ENCODE measurements around the gene BRD3OS. TPM values are rescaled to one million over a fixed set of nuclear protein-coding genes. Genes with fewer than 3 reads are reported as not detected.
A peak's percentile ranks its signal among the peaks of the same experiment; 100 is the strongest.

The BRD3OS gene
- total and polyA plus RNA-seq, 2 of the 13 experiments (the other 11 are each of a cell fraction or from before 2014, with no cell fraction given), result 4.9 to 5.7 TPM

- TF ChIP-seq IRF9 (CRISPR knock-in tag; IDR thresholded peaks at IDR 0.05; ENCODE audit: borderline replicate concordance), result no peak
- TF ChIP-seq ZNF841 (CRISPR knock-in tag; IDR thresholded peaks at IDR 0.05; ENCODE audit: borderline replicate concordance), result no peak
- no peak for TF ChIP-seq ISL2 (CRISPR knock-in tag; IDR thresholded peaks at IDR 0.05)
- TF ChIP-seq, protein P1, sequence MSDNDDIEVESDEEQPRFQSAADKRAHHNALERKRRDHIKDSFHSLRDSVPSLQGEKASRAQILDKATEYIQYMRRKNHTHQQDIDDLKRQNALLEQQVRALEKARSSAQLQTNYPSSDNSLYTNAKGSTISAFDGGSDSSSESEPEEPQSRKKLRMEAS (IDR thresholded peaks at IDR 0.05), result peak; percentile 77; the same call in 1 of the 2 replicates
- TF ChIP-seq CHD2 (IDR thresholded peaks at IDR 0.05; ENCODE audit: low read depth, low read length), result no peak
- no peak for TF ChIP-seq HOXA3 (CRISPR knock-in tag; IDR thresholded peaks at IDR 0.05)
- TF ChIP-seq TBX3 (IDR thresholded peaks at IDR 0.05; ENCODE audit: borderline replicate concordance), result no peak
- no peak for TF ChIP-seq RXRB (CRISPR knock-in tag; IDR thresholded peaks at IDR 0.05; ENCODE audit: borderline replicate concordance)
- no peak for TF ChIP-seq ZNF546 (CRISPR knock-in tag; conservative IDR thresholded peaks at IDR 0.05)
- TF ChIP-seq ATF6 (CRISPR knock-in tag; conservative IDR thresholded peaks at IDR 0.05), result no peak
- peak; percentile 13; the same call in 1 of the 2 replicates for TF ChIP-seq ZNF891 (CRISPR knock-in tag; IDR thresholded peaks at IDR 0.05)
- no peak for TF ChIP-seq CEBPZ (IDR thresholded peaks at IDR 0.05; ENCODE audit: low read length)
- TF ChIP-seq, protein P2, sequence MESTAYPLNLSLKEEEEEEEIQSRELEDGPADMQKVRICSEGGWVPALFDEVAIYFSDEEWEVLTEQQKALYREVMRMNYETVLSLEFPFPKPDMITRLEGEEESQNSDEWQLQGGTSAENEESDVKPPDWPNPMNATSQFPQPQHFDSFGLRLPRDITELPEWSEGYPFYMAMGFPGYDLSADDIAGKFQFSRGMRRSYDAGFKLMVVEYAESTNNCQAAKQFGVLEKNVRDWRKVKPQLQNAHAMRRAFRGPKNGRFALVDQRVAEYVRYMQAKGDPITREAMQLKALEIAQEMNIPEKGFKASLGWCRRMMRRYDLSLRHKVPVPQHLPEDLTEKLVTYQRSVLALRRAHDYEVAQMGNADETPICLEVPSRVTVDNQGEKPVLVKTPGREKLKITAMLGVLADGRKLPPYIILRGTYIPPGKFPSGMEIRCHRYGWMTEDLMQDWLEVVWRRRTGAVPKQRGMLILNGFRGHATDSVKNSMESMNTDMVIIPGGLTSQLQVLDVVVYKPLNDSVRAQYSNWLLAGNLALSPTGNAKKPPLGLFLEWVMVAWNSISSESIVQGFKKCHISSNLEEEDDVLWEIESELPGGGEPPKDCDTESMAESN (CRISPR knock-in tag; conservative IDR thresholded peaks at IDR 0.05), result no peak
- TF ChIP-seq KDM4B (CRISPR knock-in tag; IDR thresholded peaks at IDR 0.05), result no peak
- TF ChIP-seq ZFX (CRISPR knock-in tag; IDR thresholded peaks at IDR 0.05; ENCODE audit: low read depth), result no peak; the same call in 1 of the 2 replicates
- TF ChIP-seq ZNF10 (CRISPR knock-in tag; IDR thresholded peaks at IDR 0.05; ENCODE audit: borderline replicate concordance, low read depth), result no peak
Observed at GRCh38 chr9:133979921-133980863, 45.1 kb upstream of the BRD3OS start (continued).
